ENCODE data around the gene LCE1D.

LCE1D gene

GRCh38 chr1:152796421-152796820, at the start of gene LCE1D:
LCE1D (plus strand) TSS chr1:152796721; CDS start chr1:152797795, 1,074 bp downstream.
- no peak within 1 kb of the TSS for H3K27ac ChIP-seq
- no peak for DNase-seq (ENCODE audit: low read depth, low spot score)

- DNase-seq (ENCODE audit: low read depth, low spot score): no peak
These were observed 48.7 kb upstream of the LCE1D start for GRCh38 chr1:152747831-152748230.

GRCh38 chr1:152752225-152752624, 44.3 kb upstream of the LCE1D start:
- peak overlapping the region; percentile 46 for H3K27ac ChIP-seq
- DNase-seq (ENCODE audit: low read depth, low spot score): peak; percentile 78

More at GRCh38 chr1:152747831-152748230, 48.7 kb upstream of the LCE1D start:
- H3K27ac ChIP-seq: no peak overlapping the region

- H3K27ac ChIP-seq: no peak overlapping the region
- no peak for DNase-seq (ENCODE audit: low read depth, low spot score)
These were observed 42.9 kb upstream of the LCE1D start for GRCh38 chr1:152753586-152753985.

- H3K27ac ChIP-seq: no peak overlapping the region
- no peak for DNase-seq (ENCODE audit: low read depth, low spot score)
These were observed 39.6 kb upstream of the LCE1D start for GRCh38 chr1:152756872-152757271.

GRCh38 chr1:152757747-152758146, 38.8 kb upstream of the LCE1D start, which contains the start of gene KPRP:
KPRP (plus strand) TSS chr1:152758025; CDS start chr1:152759589, 1,564 bp downstream.
- no peak for DNase-seq (ENCODE audit: low read depth, low spot score)
- H3K27ac ChIP-seq: peak within 1 kb of the TSS; percentile 25

- no peak for DNase-seq (ENCODE audit: low read depth, low spot score)
These were observed 37.9 kb upstream of the LCE1D start for GRCh38 chr1:152758636-152759035.

GRCh38 chr1:152759453-152760173, 36.9 kb upstream of the LCE1D start:
- H3K27ac ChIP-seq: peak overlapping the region; percentile 40

More at GRCh38 chr1:152758636-152759035, 37.9 kb upstream of the LCE1D start:
- no peak overlapping the region for H3K27ac ChIP-seq

GRCh38 chr1:152760551-152761190, 35.9 kb upstream of the LCE1D start:
- DNase-seq (ENCODE audit: low read depth, low spot score): no peak
- no peak overlapping the region for H3K27ac ChIP-seq

More at GRCh38 chr1:152759453-152760173, 36.9 kb upstream of the LCE1D start:
- DNase-seq (ENCODE audit: low read depth, low spot score): no peak

GRCh38 chr1:152761609-152762213, 34.8 kb upstream of the LCE1D start:
- H3K27ac ChIP-seq: peak overlapping the region; percentile 23
- no peak for DNase-seq (ENCODE audit: low read depth, low spot score)

- peak overlapping the region; percentile 84 for H3K27ac ChIP-seq
These were observed 27.5 kb upstream of the LCE1D start for GRCh38 chr1:152768847-152769533.

GRCh38 chr1:152770411-152770810, 26.1 kb upstream of the LCE1D start:
- no peak for DNase-seq (ENCODE audit: low read depth, low spot score)
- peak overlapping the region; percentile 84 for H3K27ac ChIP-seq

More at GRCh38 chr1:152768847-152769533, 27.5 kb upstream of the LCE1D start:
- DNase-seq (ENCODE audit: low read depth, low spot score): no peak

- no peak for DNase-seq (ENCODE audit: low read depth, low spot score)
- H3K27ac ChIP-seq: no peak within 1 kb of the TSS
These were observed 21.6 kb upstream of the LCE1D start, which contains the start of gene LCE1F for GRCh38 chr1:152774875-152775274. LCE1F (plus strand) TSS chr1:152775140; CDS start chr1:152776372, 1,232 bp downstream.

GRCh38 chr1:152776361-152776760, 20.2 kb upstream of the LCE1D start:
- no peak overlapping the region for H3K27ac ChIP-seq
- DNase-seq (ENCODE audit: low read depth, low spot score): no peak

GRCh38 chr1:152777510-152778137, 18.9 kb upstream of the LCE1D start:
- no peak for DNase-seq (ENCODE audit: low read depth, low spot score)
- no peak overlapping the region for H3K27ac ChIP-seq

GRCh38 chr1:152783095-152783494, 13.4 kb upstream of the LCE1D start:
- no peak for DNase-seq (ENCODE audit: low read depth, low spot score)
- peak overlapping the region; percentile 2 for H3K27ac ChIP-seq

GRCh38 chr1:152786077-152786476, 10.4 kb upstream of the LCE1D start, which contains the start of gene LCE1E:
LCE1E (plus strand) TSS chr1:152786257; CDS start chr1:152787300, 1,043 bp downstream.
- DNase-seq (ENCODE audit: low read depth, low spot score): peak; percentile 58
- no peak within 1 kb of the TSS for H3K27ac ChIP-seq

GRCh38 chr1:152795686-152796085, 835 bp upstream of the LCE1D start:
- H3K27ac ChIP-seq: no peak overlapping the region
- DNase-seq (ENCODE audit: low read depth, low spot score): no peak

GRCh38 chr1:152801333-152801732, 4.8 kb downstream of the LCE1D start:
- no peak overlapping the region for H3K27ac ChIP-seq
- no peak for DNase-seq (ENCODE audit: low read depth, low spot score)

GRCh38 chr1:152806576-152806975, 10.1 kb downstream of the LCE1D start, which contains the start of gene LCE1C:
LCE1C (minus strand) TSS chr1:152806651; CDS start chr1:152805478, 1,173 bp downstream.
- no peak within 1 kb of the TSS for H3K27ac ChIP-seq
- DNase-seq (ENCODE audit: low read depth, low spot score): no peak

All from epithelial cell of prostate (primary cell).